HCT116 (cell line): ENCODE measurements around the gene ARHGEF6. TPM values are rescaled to one million over a fixed set of nuclear protein-coding genes. Genes with fewer than 3 reads are reported as not detected.

Source experiments
- ATAC-seq: fragments of 200-7000 bp; cut with Tn5 transposase; 2 replicates; pipeline ENCODE4 v1.9.1; 2020; ENCODE audit warnings: mild to moderate bottlenecking, moderate library complexity
- BruUV-seq: library from RNA; stranded (reverse); fragments of 400-500 nt; replicated peaks from 2 replicates; lab custom pipeline; 2021; lab: Mats Ljungman, UMichigan
- CTCF ChIA-PET: fragments of 300-600 bp; sonication (Branson Sonifier 250); formaldehyde crosslinking; loops from one replicate; lab custom pipeline; 2021; ENCODE audit warnings: antibody characterized with exemption; lab: Charles Lee
- POLR2A ChIA-PET: fragments of 300-600, 350-600 bp; sonication (Branson Sonifier 250); formaldehyde crosslinking; loops from one replicate; lab custom pipeline; 2021; ENCODE audit warnings: antibody characterized with exemption; lab: Charles Lee
- RAD21 ChIA-PET, 2 experiments: fragments of 300-600 bp; sonication (Branson Sonifier 250); formaldehyde crosslinking; loops; one replicate each; lab custom pipeline; 2023; ENCODE audit warnings: low total read pairs in 2 of 2; ENCODE audit not compliant: uncharacterized antibody in 2 of 2, unreplicated experiment in 2 of 2, low non-redundant PET in 1 of 2; lab: Charles Lee
- DNase-seq: peaks from one replicate; pipeline ENCODE4 v3.0.0-alpha.2; 2010; ENCODE audit warnings: low read depth, low spot score
- H2AFZ ChIP-seq: fragments of 200-600 bp; shearing (Covaris generic), sonication (generic); 2 replicates; pipeline ENCODE4 v1.6.1; 2017; ENCODE audit warnings: low read depth, mixed run types, mixed read lengths, antibody characterized with exemption, low read length; ENCODE audit not compliant: poor library complexity, severe bottlenecking
- H3K27ac ChIP-seq: 2 replicates; pipeline ENCODE4 v1.5.1; 2012; ENCODE audit warnings: low read depth, low read length
- H3K27me3 ChIP-seq: fragments of 200-600 bp; sonication (generic); 2 replicates; pipeline ENCODE4 v1.6.1; 2016; ENCODE audit warnings: mixed run types, low read length, mixed read lengths; ENCODE audit not compliant: insufficient read depth
- H3K36me3 ChIP-seq, 2 experiments: fragments of 200-500 bp in 1 of 2; fragments of 200-600 bp in 1 of 2; sonication (Bioruptor generic) in 1 of 2; sonication (generic) in 1 of 2; 2 replicates each; pipeline versions ENCODE4 v1.5.1 to v1.6.1; 2014 to 2016; ENCODE audit warnings: low read length in 2 of 2, inconsistent platforms in 1 of 2, mixed read lengths in 1 of 2, mixed run types in 1 of 2; ENCODE audit not compliant: insufficient read depth in 2 of 2, control insufficient read depth in 1 of 2
- H3K4me1 ChIP-seq, 2 experiments: fragments of 200-600 bp in 1 of 2; sonication (generic) in 1 of 2; 2 replicates each; pipeline versions ENCODE4 v1.5.1 to v1.6.1; 2012 to 2017; ENCODE audit warnings: low read length in 2 of 2, inconsistent platforms in 1 of 2, mild to moderate bottlenecking in 1 of 2, mixed read lengths in 1 of 2, mixed run types in 1 of 2, moderate library complexity in 1 of 2; ENCODE audit not compliant: insufficient read depth in 2 of 2, control insufficient read depth in 1 of 2
- H3K4me2 ChIP-seq: fragments of 200-600 bp; sonication (generic); 2 replicates; pipeline ENCODE4 v1.6.1; 2017; ENCODE audit warnings: mixed run types, low read length, mixed read lengths
- H3K4me3 ChIP-seq, 2 experiments: fragments of 200-600 bp in 1 of 2; sonication (generic) in 1 of 2; replicated peaks in 1 of 2; 2 replicates each; pipeline ENCODE4 v1.5.1; 2011 to 2016; ENCODE audit warnings: low read length in 2 of 2, control low read depth in 1 of 2, low read depth in 1 of 2, mild to moderate bottlenecking in 1 of 2, mixed read lengths in 1 of 2, mixed run types in 1 of 2
- H3K79me2 ChIP-seq: fragments of 200-600 bp; sonication (generic); 2 replicates; pipeline ENCODE4 v1.6.1; 2017; ENCODE audit warnings: mild to moderate bottlenecking, mixed run types, low read length, moderate library complexity, mixed read lengths; ENCODE audit not compliant: insufficient read depth
- H3K9ac ChIP-seq: fragments of 200-600 bp; sonication (generic); 2 replicates; pipeline ENCODE4 v1.6.1; 2016; ENCODE audit warnings: low read length, mixed read lengths
- H3K9me2 ChIP-seq: fragments of 200-600 bp; sonication (generic), shearing (Covaris generic); 2 replicates; pipeline ENCODE4 v1.6.1; 2017; ENCODE audit warnings: mixed run types, mild to moderate bottlenecking, moderate library complexity; ENCODE audit not compliant: insufficient read depth
- H3K9me3 ChIP-seq, 2 experiments: fragments of 200-500 bp in 1 of 2; fragments of 200-600 bp in 1 of 2; sonication (Bioruptor generic) in 1 of 2; sonication (generic) in 1 of 2; 2 replicates each; pipeline ENCODE4 v1.6.1; 2014 to 2017; ENCODE audit warnings: low read length in 2 of 2, mixed read lengths in 2 of 2, inconsistent platforms in 1 of 2, low read depth in 1 of 2, mild to moderate bottlenecking in 1 of 2, mixed run types in 1 of 2, moderate library complexity in 1 of 2; ENCODE audit not compliant: control insufficient read depth in 1 of 2, insufficient read depth in 1 of 2
- H4K20me1 ChIP-seq: fragments of 200-600 bp; sonication (generic), shearing (Covaris generic); 2 replicates; pipeline ENCODE4 v1.6.1; 2017; ENCODE audit warnings: mixed run types, mild to moderate bottlenecking, moderate library complexity; ENCODE audit not compliant: insufficient read depth
- CBX3 ChIP-seq: IDR thresholded peaks from 2 replicates; pipeline ENCODE4 v1.6.1; 2012; ENCODE audit warnings: low read depth
- EZH2 ChIP-seq: fragments of 200-600 bp; sonication (generic); IDR thresholded peaks from 2 replicates; pipeline ENCODE4 v1.6.1; 2017; ENCODE audit warnings: antibody characterized with exemption, mixed run types
- POLR2A ChIP-seq: IDR thresholded peaks from 2 replicates; pipeline ENCODE4 v1.7.0; 2011; ENCODE audit warnings: borderline replicate concordance; ENCODE audit not compliant: insufficient read depth, insufficient read length; ENCODE audit errors: extremely low read depth
- POLR2AphosphoS5 ChIP-seq: IDR thresholded peaks from 2 replicates; pipeline ENCODE4 v1.6.1; 2011; ENCODE audit warnings: mild to moderate bottlenecking, low read depth, low read length, moderate library complexity
- SP1 ChIP-seq: IDR thresholded peaks from 2 replicates; pipeline ENCODE4 v1.6.1; 2012; ENCODE audit warnings: low read depth
- TCF7L2 ChIP-seq: IDR thresholded peaks from 2 replicates; pipeline ENCODE4 v1.7.0; 2011; ENCODE audit warnings: borderline replicate concordance, inconsistent platforms; ENCODE audit not compliant: insufficient read depth, insufficient read length; ENCODE audit errors: extremely low read depth
- YY1 ChIP-seq: IDR thresholded peaks from 2 replicates; pipeline ENCODE4 v1.6.1; 2011; ENCODE audit warnings: low read length, low read depth, moderate library complexity, mild to moderate bottlenecking; ENCODE audit not compliant: insufficient replicate concordance; ENCODE audit errors: extremely low read depth
- intact Hi-C: fragments of 100-400 bp; cut with micrococcal nuclease; formaldehyde crosslinking; loops from 2 replicates; pipeline ENCODE4 v1.10.0; 2022
- total RNA-seq: library from RNA; stranded (reverse); gene quantifications from one replicate; pipeline ENCODE4 v1.2.1, GENCODE V29; 2021; ENCODE audit not compliant: unreplicated experiment
- TF ChIP-seq, protein P1 (sequence below), 3 experiments: fragments of 200-600 bp in 1 of 3; sonication (generic) in 1 of 3; IDR thresholded peaks in 2 of 3; conservative IDR thresholded peaks in 1 of 3; 2 replicates each; pipeline ENCODE4 v1.5.1; 2012 to 2017; ENCODE audit warnings: low read depth in 2 of 3, low read length in 2 of 3, antibody characterized with exemption in 1 of 3, borderline replicate concordance in 1 of 3, control low read depth in 1 of 3, mild to moderate bottlenecking in 1 of 3, mixed read lengths in 1 of 3, mixed run types in 1 of 3, moderate library complexity in 1 of 3; ENCODE audit not compliant: insufficient read depth in 1 of 3

The ARHGEF6 gene
- total RNA-seq, 1 experiment from 2014 or later = 1.9 TPM

DNA sequence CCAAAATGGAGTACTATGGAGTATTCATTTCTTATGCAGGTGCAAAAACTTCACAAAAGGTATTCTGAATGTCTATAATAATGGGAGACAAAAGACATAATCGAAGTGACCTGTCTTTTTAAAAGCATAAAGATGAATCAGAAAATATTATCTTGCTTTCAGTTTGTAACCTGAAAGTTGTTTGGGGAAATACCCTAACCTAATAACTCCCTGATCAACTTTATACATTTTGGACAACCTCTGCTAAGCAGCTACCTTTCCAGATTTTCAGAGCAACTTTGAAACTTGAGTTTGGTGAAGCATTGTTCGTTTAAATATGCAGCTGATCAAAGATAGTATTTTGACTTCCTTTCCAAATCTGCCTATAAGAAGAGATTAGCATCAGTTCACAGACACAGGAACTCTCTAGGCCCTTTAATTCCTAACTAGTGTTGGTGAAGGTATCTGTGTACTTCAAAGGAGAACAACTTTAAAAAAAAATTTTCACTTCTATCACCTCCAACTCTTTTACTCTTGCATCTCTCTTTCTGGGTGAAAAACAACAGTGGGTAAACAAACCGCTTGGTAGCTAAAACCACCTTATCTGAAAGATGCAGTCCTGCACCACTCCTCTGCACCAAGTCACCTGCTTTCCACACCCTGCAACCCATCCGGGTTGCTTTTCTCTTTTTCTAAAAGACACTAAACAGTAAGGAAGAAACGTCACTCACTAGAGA lies 106.3 kb downstream of the ARHGEF6 start:
- no TSS peak for BruUV-seq
- POLR2A ChIA-PET = no interaction called here
- Histone ChIP-seq H3K36me3 (no peaks in the 10 kb centered on the region), H3K9me2 (no peaks in the 10 kb centered on the region), H3K27ac (no peak overlapping the region), H3K9ac (no peak overlapping the region), H3K4me3 (no peak overlapping the region), H3K27me3 (no peaks in the 10 kb centered on the region), H3K4me2 (no peak overlapping the region), H4K20me1 (no peaks in the 10 kb centered on the region), H3K79me2 (no peaks in the 10 kb centered on the region), H3K9me3 (no peaks in the 10 kb centered on the region), H3K4me1 (no peaks in the 10 kb centered on the region), H2AFZ (no peak overlapping the region)
- DNase-seq = no peak
- CTCF ChIA-PET = no interaction called here
- TF ChIP-seq YY1 (no peak), POLR2A (no peak), POLR2AphosphoS5 (no peak), EZH2 (no peak), SP1 (no peak), TCF7L2 (no peak), CBX3 (no peak)
- TF ChIP-seq, protein P1, sequence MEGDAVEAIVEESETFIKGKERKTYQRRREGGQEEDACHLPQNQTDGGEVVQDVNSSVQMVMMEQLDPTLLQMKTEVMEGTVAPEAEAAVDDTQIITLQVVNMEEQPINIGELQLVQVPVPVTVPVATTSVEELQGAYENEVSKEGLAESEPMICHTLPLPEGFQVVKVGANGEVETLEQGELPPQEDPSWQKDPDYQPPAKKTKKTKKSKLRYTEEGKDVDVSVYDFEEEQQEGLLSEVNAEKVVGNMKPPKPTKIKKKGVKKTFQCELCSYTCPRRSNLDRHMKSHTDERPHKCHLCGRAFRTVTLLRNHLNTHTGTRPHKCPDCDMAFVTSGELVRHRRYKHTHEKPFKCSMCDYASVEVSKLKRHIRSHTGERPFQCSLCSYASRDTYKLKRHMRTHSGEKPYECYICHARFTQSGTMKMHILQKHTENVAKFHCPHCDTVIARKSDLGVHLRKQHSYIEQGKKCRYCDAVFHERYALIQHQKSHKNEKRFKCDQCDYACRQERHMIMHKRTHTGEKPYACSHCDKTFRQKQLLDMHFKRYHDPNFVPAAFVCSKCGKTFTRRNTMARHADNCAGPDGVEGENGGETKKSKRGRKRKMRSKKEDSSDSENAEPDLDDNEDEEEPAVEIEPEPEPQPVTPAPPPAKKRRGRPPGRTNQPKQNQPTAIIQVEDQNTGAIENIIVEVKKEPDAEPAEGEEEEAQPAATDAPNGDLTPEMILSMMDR (IDR thresholded peaks at IDR 0.05 in 2 of 3, conservative IDR thresholded peaks at IDR 0.05 in 1 of 3; ENCODE audit: borderline replicate concordance in 1 of 3, insufficient read depth in 1 of 3, low read depth in 2 of 3, low read length in 2 of 3) = no peak
- no peak for ATAC-seq
- intact Hi-C loops = no loop called here
- RAD21 ChIA-PET = no interaction called here
